GM10248 (cell line): ENCODE data around the gene LCN10.

ENCODE experiments used
- CTCF ChIA-PET: fragments of 300-600 bp; sonication (Branson Sonifier 250); formaldehyde crosslinking; extraction: SDS; loops from one replicate; lab custom pipeline; 2021; ENCODE audit warnings: antibody characterized with exemption; lab: Yijun Ruan, JAX
- POLR2A ChIA-PET: fragments of 350-650 bp; sonication (Branson Sonifier 250); formaldehyde crosslinking; extraction: SDS; loops from one replicate; lab custom pipeline; 2020; ENCODE audit warnings: antibody characterized with exemption; lab: Yijun Ruan, JAX
- DNase-seq: peaks from one replicate; pipeline ENCODE4 v3.0.0; 2012; ENCODE audit errors: extremely low spot score
- TF ChIP-seq, protein P1 (sequence below): IDR thresholded peaks from 2 replicates; pipeline ENCODE4 v1.5.1; 2012; ENCODE audit warnings: mild to moderate bottlenecking, low read depth; ENCODE audit errors: extremely low read depth, missing control alignments, control extremely low read depth

LCN10 gene

DNA sequence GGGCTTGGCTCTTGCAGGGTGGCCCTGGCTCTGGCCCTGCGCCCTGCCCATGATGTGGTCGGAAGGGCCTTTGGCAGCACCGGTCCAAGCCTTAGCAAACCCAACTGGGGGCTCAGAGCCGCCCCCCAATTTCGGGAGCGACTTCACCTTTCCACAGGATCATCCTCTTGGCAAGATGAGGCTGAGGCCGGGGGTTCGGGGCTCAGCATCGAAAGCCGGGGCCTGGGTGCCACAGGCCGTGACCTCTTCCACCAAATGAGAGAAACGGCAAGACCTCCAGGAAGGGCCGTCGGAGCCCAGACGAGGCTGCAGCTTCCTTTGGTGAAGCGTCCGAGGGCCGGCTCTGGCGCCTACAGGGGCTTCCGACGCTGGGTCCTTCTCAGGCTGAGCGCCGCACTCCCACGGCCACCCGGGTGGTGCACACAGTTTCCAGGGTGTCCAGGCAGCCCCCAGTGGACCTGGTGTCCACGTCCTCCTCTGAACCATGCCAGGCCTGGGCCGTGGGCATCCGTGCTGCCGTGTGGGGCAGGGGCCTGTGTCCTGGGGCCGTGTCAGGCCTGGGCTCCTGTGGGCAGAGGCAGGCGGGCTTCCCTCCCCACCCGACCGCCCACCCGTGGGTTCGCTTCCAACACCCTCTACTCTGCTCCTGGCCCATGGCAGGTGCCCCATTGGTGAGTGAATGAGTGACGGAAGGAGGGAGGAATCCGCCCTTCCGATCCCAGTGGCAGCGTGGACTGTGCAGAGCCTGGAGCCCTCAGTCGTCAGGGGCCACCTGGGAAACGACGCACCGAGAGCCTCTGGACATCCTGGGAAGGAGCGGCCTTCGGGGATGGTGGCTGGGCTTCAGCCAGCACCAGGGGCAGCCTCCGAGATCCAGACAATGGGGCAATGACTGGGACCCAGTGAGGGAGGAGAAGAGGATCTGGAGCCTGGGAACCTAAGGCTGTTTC lies 50.3 kb downstream of the LCN10 start:
- TF ChIP-seq, protein P1, sequence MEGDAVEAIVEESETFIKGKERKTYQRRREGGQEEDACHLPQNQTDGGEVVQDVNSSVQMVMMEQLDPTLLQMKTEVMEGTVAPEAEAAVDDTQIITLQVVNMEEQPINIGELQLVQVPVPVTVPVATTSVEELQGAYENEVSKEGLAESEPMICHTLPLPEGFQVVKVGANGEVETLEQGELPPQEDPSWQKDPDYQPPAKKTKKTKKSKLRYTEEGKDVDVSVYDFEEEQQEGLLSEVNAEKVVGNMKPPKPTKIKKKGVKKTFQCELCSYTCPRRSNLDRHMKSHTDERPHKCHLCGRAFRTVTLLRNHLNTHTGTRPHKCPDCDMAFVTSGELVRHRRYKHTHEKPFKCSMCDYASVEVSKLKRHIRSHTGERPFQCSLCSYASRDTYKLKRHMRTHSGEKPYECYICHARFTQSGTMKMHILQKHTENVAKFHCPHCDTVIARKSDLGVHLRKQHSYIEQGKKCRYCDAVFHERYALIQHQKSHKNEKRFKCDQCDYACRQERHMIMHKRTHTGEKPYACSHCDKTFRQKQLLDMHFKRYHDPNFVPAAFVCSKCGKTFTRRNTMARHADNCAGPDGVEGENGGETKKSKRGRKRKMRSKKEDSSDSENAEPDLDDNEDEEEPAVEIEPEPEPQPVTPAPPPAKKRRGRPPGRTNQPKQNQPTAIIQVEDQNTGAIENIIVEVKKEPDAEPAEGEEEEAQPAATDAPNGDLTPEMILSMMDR: no peak
- no peak for DNase-seq
- ChIA-PET CTCF (no interaction called here), POLR2A (no interaction called here)

DNA sequence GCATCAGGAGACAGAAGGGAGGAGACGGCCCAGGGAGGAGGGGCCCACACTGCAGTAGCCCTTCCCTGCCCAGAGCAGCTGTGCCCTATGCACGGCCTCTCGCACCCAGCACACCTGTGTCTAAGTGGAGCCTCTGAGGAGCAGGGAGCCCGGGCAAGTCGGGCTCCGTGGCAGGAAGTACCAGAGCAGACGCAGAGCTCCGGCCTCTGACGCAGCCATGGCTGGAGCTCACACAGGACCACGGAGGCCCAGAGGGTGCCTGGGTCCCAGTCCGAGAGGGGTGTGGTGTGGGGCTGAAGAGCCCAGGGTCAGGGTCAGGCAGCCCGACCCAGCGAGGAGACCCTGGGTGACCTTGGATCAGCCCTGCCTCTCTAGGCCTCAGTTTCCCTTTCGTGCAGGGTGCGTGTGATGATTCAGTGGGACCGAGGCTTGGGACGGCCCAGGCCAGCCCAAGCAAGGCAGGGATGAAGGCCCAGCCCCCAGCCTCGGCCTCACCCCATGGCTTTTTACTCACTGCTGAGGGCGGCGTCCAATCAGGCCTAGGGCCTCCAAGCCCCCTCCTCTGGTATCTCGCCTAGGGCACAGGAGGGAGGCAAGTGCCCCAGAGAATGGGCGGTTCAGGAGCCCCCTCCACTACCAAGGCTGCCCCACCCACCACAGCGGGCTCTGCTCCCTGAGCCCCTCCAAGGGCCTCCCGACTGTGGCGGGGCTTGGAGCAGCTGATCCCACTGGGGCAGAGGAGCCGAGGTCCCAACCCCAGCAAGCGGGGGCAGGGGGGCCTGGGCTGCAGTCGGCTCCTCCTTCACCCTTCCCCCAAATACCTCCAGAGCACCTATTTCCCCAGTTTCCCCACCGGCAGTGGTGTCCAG lies 51.2 kb downstream of the LCN10 start:
- TF ChIP-seq, protein P1: no peak
- ChIA-PET POLR2A (no interaction called here), CTCF (no interaction called here)
- no peak for DNase-seq

DNA sequence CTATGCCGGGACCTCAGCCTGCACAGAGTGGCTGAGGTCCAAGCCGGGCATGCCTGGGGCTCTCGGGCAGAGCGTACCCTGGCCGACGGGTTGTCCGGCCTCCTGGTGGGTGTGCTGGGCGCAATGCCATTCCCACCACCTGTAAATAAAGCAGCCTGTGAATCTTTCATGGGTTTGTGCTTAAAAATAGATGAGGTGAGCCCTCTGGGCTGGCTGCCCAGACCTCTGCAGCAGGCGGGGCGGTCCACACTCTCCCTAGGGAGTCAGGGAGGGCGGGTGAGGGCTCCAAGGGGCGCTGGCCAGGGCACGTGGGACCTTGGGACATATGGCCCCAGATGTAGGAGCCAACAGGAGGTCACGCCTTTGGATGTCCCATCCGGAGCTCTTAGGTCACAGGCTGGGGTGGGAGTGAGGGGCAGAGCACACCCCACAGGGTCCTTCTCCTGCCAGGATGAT lies 51.9 kb downstream of the LCN10 start:
- no peak for DNase-seq
- TF ChIP-seq, protein P1: no peak
- ChIA-PET POLR2A (no interaction called here), CTCF (interaction anchor here (1.6 kb wide), 1 partner anchor 19 kb away, joined by 7 read pairs; no protein-coding TSS in a partner anchor)

DNA sequence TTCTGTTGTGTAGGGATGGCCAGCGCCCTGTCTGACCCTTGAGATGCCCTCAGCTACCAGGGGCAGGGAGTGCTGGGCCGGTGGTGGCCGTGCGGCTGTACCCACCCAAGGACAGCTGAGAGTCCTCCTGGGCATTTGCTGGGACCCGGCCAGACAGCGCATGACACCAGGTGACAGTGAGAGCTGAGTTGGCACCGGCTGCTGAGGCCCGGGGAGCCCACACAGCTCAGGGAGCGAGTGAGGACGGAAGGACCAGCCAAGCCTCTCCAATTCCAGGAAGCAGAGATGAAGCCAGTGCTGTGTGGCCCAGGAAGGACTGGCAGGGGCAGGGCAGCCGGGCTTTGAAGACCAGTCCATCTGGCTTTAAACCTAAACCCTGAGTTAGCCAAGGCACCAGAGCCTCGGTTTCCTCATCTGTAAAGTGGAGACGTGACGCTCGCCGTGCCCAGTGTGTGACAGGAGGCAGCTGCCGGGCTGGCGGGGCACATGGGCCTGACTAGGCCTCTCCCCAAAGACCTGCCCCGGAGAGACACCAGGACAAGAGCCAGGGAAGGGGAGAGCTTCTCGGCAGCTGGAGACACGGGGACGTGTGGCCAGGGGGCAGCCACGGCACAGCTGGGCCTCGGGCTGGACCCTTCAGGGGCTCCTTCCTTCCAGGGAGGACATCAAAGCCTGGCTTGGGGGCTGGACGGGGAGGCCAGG lies 52.5 kb downstream of the LCN10 start:
- ChIA-PET POLR2A (interaction anchor here (0.6 kb wide), 1 partner anchor 25 kb away, joined by 3 read pairs; no protein-coding TSS in a partner anchor), CTCF (interaction anchor here (1.6 kb wide), 1 partner anchor 19 kb away, joined by 7 read pairs; no protein-coding TSS in a partner anchor)
- TF ChIP-seq, protein P1: no peak
- no peak for DNase-seq

DNA sequence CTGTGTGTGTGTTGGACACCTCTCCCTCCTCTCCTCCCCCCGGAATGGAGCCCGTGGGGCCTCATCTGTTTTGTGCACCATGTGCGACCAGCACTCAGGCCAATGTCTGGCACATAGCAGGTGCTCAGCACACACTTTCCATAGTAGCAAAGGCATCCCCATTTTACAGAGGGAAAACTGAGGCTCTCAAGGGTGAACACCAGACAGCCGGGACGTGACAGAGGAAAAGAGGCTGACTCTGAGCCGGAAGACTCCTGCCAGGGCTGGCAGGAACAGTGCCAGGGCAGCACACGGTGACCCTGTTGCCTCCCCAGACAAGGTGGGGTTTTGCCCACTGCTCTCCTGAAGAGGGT lies 53.7 kb downstream of the LCN10 start:
- TF ChIP-seq, protein P1: no peak
- ChIA-PET POLR2A (no interaction called here), CTCF (interaction anchor here (1.5 to 1.9 kb wide), 2 partner anchors 18 to 77 kb away, joined by 4 to 5 read pairs; no protein-coding TSS in a partner anchor)
- DNase-seq: no peak
